ENCODE results near the gene CTDNEP1.

Gene CTDNEP1

GRCh38 chr17:7226721-7227710 is 24.5 kb downstream of the CTDNEP1 start:
- no peak for DNase-seq

- DNase-seq: no peak
These were observed 25.7 kb downstream of the CTDNEP1 start for GRCh38 chr17:7225711-7226331.

GRCh38 chr17:7224661-7225111 is 26.8 kb downstream of the CTDNEP1 start:
- DNase-seq: no peak

- DNase-seq: no peak
These were observed 27.4 kb downstream of the CTDNEP1 start for GRCh38 chr17:7224110-7224509.

GRCh38 chr17:7223375-7223774 is 28.2 kb downstream of the CTDNEP1 start:
- DNase-seq: no peak

GRCh38 chr17:7222972-7223292 is 28.6 kb downstream of the CTDNEP1 start:
- DNase-seq: no peak

GRCh38 chr17:7222093-7222971 is 29.2 kb downstream of the CTDNEP1 start:
- no peak for DNase-seq

- no peak for DNase-seq
These were observed 30.0 kb downstream of the CTDNEP1 start for GRCh38 chr17:7221278-7222092.

GRCh38 chr17:7220593-7221277 is 30.8 kb downstream of the CTDNEP1 start:
- peak; percentile 57 for DNase-seq

- peak; percentile 79 for DNase-seq
These were observed 31.5 kb downstream of the CTDNEP1 start, which contains the start of the genes ACADVL and DLG4 for GRCh38 chr17:7219812-7220592. Gene ACADVL, plus strand, starts transcription at chr17:7219938. Its CDS starts 47 bp downstream, at chr17:7219985. Gene DLG4, minus strand, starts transcription at chr17:7219836.

GRCh38 chr17:7219229-7219811 is 32.2 kb downstream of the CTDNEP1 start:
- DNase-seq: no peak

- DNase-seq: no peak
These were observed 32.8 kb downstream of the CTDNEP1 start for GRCh38 chr17:7218758-7219157.

GRCh38 chr17:7218166-7218565 is 33.4 kb downstream of the CTDNEP1 start:
- no peak for DNase-seq

- DNase-seq: no peak
These were observed 34.2 kb downstream of the CTDNEP1 start for GRCh38 chr17:7217113-7217987.

- no peak for DNase-seq
These were observed 35.1 kb downstream of the CTDNEP1 start for GRCh38 chr17:7216242-7217112.

- DNase-seq: no peak
These were observed 35.8 kb downstream of the CTDNEP1 start for GRCh38 chr17:7215652-7216180.

GRCh38 chr17:7215136-7215638 is 36.3 kb downstream of the CTDNEP1 start:
- DNase-seq: no peak

Measured in NCI-H1105 treated with DMSO at 0.1 percent for 48 hours (cell line).